HS-27A (cell line): ENCODE results near the gene LDB3.

Source experiments
- DNase-seq: peaks from one replicate; pipeline ENCODE4 v3.0.0-alpha.2; 2012; ENCODE audit warnings: low read depth, missing footprints

Gene LDB3

GRCh38 chr10:86685893-86686632 is 17.8 kb downstream of the LDB3 start:
- no peak for DNase-seq

DNA sequence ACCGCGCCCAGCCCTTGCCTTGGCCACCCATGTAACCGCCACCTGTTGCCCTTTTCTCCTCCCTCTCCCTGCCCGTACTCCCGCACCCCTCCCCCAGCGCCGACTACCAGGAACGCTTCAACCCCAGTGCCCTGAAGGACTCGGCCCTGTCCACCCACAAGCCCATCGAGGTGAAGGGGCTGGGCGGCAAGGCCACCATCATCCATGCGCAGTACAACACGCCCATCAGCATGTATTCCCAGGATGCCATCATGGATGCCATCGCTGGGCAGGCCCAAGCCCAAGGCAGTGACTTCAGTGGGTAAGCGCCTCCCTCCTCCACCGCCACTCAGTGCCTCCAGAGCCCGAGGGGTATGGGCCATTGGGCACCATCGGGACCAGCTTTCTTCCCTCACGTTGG is 18.7 kb downstream of the LDB3 start:
- no peak for DNase-seq

DNA sequence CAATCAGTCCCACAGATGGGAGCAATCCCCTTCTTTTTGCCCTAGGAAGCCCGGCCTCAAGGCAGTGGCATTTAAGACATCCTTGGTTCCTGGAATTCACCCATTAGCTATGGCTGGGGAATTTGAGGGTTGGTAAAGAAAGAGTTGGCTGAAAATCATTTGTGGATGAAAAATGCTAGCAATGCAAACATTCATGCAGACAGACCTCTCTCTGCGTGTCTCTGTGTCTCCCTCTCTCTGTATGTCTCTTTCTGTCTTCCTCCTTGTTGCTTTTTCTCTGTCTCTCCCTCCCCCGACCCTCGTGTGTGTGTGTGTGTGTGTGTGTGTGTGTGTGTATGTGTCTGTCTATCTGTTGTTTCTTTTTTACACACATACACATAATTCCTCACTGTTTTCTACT is 19.4 kb downstream of the LDB3 start:
- no peak for DNase-seq

- DNase-seq = no peak
These were observed 20.1 kb downstream of the LDB3 start for GRCh38 chr10:86688398-86688921.

DNA sequence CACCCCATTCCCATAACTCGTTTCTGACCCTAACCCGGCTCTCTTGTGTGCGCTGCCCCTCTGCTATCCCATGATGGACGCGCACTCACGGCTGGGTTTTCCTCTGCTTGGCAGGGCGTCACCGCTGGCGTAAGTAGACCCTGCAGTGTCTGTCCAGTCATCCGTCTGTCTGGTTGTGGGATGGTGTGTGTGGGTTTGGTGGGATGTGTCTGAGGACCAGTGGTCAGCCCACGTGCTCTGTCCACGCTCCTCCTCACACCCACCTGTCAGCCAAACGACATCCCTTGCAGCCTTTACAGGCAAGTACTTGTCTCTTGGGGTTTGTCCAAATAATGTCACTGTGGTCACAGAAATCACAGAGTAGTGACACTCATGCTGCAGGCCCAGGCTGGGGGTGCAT is 20.8 kb downstream of the LDB3 start:
- no peak for DNase-seq

DNA sequence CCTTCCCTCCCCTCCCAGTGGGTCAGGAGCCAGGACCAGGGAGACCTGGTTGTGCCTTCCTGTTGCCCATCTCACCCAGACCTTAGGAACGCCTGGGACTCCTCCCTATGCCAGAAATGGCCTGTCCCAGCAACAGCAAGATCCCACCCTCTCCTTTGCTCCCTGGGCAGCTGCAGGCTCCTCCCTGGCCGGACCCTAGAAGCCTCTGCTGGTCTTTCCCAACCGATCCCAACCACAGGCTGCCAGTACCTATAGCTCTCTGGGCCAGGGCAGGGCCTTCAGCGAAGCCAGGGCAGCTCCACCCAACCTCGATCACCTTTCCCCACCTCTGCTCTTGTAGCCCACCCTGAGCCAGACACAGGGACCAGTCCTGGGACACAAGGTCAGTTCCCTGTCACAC is 21.9 kb downstream of the LDB3 start:
- DNase-seq = no peak

GRCh38 chr10:86690657-86691084 is 22.4 kb downstream of the LDB3 start:
- DNase-seq = no peak

GRCh38 chr10:86691333-86692022 is 23.2 kb downstream of the LDB3 start:
- DNase-seq = no peak

DNA sequence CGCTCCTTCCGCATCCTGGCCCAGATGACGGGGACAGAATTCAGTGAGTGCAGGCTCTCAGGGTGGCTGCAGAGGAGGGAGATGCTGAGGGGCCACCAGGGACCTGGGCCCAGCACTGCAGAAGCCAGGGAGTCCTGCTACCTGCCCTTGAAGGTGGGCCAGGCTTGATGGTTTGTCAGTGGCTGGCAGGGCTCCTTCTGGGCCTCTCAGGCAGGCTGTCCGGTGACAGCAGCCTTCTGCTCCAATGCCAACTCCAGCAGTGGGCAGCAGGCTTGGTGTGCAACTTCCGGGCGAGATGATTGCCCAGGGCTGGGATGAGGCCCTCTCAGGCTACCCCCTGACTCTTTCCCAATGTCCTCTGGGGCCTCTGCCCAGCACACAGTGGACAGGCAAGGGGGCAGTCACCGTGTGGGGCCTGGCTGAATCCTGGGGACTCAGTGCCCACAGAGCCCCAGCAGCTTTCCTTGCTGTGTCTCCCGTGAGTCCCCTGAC is 23.8 kb downstream of the LDB3 start:
- DNase-seq = no peak

- no peak for DNase-seq
These were observed 24.4 kb downstream of the LDB3 start for GRCh38 chr10:86692664-86693063.

DNA sequence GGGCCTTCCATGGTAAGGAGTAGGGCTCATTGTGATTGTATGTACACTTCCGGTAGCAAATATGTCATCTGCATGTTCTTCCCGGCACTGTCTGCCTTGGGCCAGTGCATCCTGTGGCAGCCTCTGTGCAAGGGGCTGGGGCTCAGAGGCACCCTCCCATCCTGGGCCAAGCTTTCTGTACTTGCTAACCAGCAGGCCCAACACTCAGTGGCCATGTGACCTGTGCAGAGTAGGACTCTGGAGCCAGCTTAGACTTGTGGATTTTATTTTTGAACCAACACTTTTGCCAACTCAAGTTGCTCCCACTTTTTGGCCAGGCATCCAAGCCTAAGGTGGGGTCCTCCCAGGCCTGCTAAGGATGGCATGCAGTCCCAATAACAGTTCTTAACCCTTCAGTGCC is 25.0 kb downstream of the LDB3 start:
- no peak for DNase-seq

DNA sequence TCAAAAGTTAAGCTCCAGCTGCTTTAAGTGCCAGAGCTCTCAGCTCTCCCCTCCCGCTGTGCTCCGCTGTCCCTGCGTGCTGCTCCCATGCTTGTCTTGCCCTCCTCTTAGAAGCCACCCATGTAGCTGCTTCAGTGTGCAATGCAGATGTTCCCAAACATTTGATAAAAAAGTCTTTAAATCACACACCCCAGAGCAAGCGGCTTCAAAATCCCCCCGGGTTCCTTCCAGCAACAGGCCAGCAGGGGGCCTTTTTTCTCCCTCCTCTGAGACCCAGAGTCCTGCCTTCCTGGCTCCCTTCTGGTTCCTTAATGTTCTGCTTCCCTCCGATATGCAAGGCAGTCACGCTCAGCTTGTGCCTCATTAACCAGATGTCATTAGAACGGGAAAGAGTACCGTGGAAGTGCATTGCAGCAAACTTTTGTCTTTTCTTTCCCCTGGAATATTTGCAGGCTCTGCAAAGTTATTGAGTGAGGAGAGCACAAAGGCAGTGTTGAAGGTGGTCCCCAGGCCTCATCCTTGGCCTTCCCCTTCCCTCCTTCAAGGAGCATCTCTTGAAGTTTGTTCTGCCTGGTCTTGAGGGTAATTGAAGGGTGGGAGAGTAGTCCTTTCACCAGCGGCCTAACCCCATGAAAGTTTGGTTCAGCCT is 25.5 kb downstream of the LDB3 start:
- no peak for DNase-seq

GRCh38 chr10:86698207-86698940 is 30.1 kb downstream of the LDB3 start:
- DNase-seq = no peak

GRCh38 chr10:86699125-86699524 is 30.8 kb downstream of the LDB3 start:
- no peak for DNase-seq

GRCh38 chr10:86699541-86699940 is 31.2 kb downstream of the LDB3 start:
- no peak for DNase-seq

DNA sequence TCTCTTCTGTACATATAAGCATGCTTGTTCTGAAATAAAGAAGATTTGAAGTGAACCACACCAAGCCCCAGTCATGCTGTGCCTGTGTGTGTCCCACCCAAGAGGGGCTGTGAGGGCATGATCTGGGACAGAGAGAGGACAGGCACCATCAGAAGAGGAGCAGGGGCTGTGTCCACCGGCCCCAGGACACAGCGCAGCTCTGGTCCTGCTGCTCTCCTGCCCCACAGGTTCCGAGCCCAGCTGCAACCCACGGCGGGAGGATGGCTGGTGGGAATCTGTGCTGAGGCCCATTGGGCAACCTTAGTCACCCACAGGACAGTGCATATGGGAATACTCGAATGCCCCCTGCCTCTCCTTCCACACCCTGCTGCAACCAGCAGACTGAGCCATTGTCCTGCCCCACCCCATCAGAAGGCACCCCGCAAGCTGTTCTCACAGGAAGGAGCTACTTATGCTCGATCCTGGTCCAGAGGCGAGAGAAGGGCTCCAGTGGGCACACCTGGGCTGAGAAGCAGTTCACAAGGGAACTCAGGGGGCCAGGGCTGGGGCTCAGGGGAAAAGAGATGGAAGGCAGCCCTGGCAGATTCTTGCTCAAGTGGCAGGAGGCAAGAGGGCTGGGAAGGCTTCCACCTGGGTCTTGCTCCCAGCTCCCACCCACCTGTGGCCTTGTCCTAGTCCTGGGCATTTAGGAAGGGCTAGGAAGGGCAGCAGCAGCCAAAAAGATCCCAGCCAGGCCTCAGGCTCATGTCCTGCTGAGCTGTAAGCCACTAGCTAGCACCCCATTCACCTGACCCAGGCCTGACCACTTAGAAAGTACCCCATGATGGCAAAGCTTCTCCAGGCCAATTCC is 31.9 kb downstream of the LDB3 start:
- no peak for DNase-seq

DNA sequence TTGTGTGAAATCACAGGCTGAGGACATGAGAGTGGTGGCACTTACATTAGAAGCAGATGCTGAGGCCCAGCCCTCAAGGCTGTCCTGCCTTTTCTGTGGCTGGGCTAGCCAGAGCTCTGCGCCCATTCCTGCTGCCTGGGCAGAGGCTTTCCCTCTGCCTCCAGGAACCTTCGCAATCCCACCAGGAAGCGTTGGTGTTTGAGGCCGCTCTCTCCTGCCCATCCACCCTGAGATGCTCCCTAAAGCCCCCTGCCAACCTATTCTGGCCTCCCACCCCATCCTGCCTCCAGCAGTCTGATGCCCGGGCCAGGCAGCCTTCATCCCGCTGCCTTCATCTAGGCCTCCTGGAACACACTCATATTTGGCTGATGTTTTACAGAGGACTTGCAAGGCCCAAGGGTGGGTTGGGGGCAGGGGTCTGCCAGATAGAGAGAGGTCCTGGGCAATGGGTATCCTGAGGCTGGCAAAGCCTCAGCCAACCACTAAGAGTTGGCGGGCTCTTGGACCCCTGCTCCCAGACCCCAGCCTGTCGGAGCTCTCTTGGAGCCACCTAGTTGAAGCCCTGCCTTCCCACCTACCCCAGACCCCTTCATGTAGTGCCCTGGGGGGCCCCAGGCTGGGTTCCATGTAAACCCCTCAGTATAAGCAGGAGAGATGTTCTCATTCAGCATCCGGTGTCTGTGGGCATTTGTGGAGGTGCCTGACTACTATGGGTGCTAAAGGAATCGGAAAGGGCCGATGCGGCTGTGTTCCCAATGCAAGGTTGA is 32.7 kb downstream of the LDB3 start:
- no peak for DNase-seq

GRCh38 chr10:86703176-86703575 is 34.9 kb downstream of the LDB3 start:
- no peak for DNase-seq

DNA sequence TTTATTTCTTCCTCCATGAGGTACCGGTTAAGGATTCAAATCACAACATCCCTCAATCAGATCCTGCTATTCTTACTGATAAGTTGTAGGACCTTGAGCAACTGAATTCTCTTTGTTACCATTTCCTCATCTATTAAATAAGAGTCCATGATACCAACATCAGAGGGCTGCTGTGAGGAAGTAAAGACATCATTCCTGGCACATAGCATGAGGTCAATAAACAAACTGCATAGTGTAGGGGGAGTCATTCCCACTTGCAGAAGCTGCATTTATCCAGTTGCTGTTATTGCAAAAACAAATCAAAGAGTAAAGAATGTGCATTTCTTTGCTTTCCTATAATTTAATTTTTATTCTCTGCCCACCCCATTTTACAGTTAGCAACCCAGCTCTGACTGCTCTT is 36.8 kb downstream of the LDB3 start:
- no peak for DNase-seq

DNA sequence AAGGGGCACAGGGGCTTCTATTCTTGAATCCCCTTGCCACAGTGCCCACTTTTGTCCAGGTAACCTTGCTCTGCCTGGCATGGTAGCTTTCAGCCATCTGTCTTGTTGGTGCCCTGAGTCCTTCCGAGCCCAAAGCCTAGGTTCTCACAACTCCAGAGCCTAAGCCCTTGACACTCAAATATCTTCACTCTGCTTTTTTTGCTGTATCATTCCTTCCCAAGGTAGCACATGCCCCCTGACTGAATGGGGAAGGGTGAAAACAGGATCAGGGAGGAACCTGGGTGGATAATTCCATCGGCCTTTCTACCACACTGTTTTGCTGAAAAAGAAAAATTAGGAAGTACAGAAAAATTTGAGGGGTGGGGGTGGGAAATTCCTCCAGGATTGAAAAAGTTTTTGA is 37.6 kb downstream of the LDB3 start:
- DNase-seq = no peak
